A549 (cell line): Measurements from ENCODE around the gene NXPH1. TPM values are rescaled to one million over a fixed set of nuclear protein-coding genes. Genes with fewer than 3 reads are reported as not detected.

Experiments used
- ATAC-seq, 2 experiments: fragments of 200-7000 bp in 1 of 2; fragments of >200 bp in 1 of 2; cut with Nextera tagmentation in 1 of 2; cut with Tn5 transposase in 1 of 2; 3 replicates each; pipeline versions ENCODE4 v1.8.0 to v1.9.1; 2018 to 2020; ENCODE audit warnings: mild to moderate bottlenecking in 1 of 2, moderate library complexity in 1 of 2
- CTCF ChIA-PET: fragments of 300-600 bp; sonication (Branson Sonifier 250); formaldehyde crosslinking; extraction: SDS; loops from one replicate; lab custom pipeline; 2021; ENCODE audit warnings: antibody characterized with exemption, inconsistent platforms; lab: Yijun Ruan, JAX
- POLR2A ChIA-PET: fragments of 350-600 bp; formaldehyde crosslinking; extraction: SDS; loops from one replicate; lab custom pipeline; 2021; ENCODE audit warnings: antibody characterized with exemption, inconsistent platforms; lab: Yijun Ruan, JAX
- DNase-seq, 2 experiments: peaks; one replicate each; pipeline versions ENCODE4 v3.0.0 to v3.0.0-alpha.2; 2011 to 2016; ENCODE audit warnings: low read depth in 1 of 2, low spot score in 1 of 2
- FAIRE-seq: peaks from 2 replicates; lab custom pipeline; 2011; peaks lifted over from hg19 to GRCh38; lab: Jason Lieb, UNC
- H3K27ac ChIP-seq, 2 experiments: fragments of >200 bp; sonication (Bioruptor Twin); formaldehyde crosslinking; 3 replicates each; pipeline ENCODE4 v1.5.1; 2016 to 2017
- H3K4me1 ChIP-seq: fragments of >200 bp; sonication (Bioruptor Twin); formaldehyde crosslinking; 3 replicates; pipeline ENCODE4 v1.6.1; 2016
- H3K4me2 ChIP-seq: fragments of >200 bp; sonication (Bioruptor Twin); formaldehyde crosslinking; 3 replicates; pipeline ENCODE4 v1.6.1; 2016
- H3K4me3 ChIP-seq: fragments of >200 bp; sonication (Bioruptor Twin); formaldehyde crosslinking; 3 replicates; pipeline ENCODE4 v1.5.1; 2016
- H3K9me3 ChIP-seq: fragments of >200 bp; sonication (Bioruptor Twin); formaldehyde crosslinking; 3 replicates; pipeline ENCODE4 v1.6.1; 2016
- CBX2 ChIP-seq: fragments of 200-600 bp; sonication (generic); IDR thresholded peaks from 2 replicates; pipeline ENCODE4 v1.6.1; 2016; ENCODE audit warnings: low read depth, mild to moderate bottlenecking, borderline replicate concordance
- CBX8 ChIP-seq: fragments of 200-600 bp; sonication (generic); IDR thresholded peaks from 2 replicates; pipeline ENCODE4 v1.6.1; 2016
- CHD2 ChIP-seq: fragments of 150-350 bp; IDR thresholded peaks from 2 replicates; pipeline ENCODE4 v1.6.1; 2014; ENCODE audit warnings: low read length; ENCODE audit not compliant: partially characterized antibody
- CHD4 ChIP-seq: fragments of 200-600 bp; sonication (generic); IDR thresholded peaks from 2 replicates; pipeline ENCODE4 v1.6.1; 2016; ENCODE audit warnings: antibody characterized with exemption, mild to moderate bottlenecking, borderline replicate concordance
- EHMT2 ChIP-seq: fragments of 200-600 bp; sonication (generic); IDR thresholded peaks from 2 replicates; pipeline ENCODE4 v1.6.1; 2016; ENCODE audit warnings: antibody characterized with exemption, low read depth, mild to moderate bottlenecking, moderate library complexity
- EP300 ChIP-seq, 2 experiments: fragments of >200 bp; sonication (Bioruptor Twin); formaldehyde crosslinking; IDR thresholded peaks; 2 replicates in 1 of 2; 3 replicates in 1 of 2; pipeline ENCODE4 v1.6.1; 2016 to 2017
- FOSB ChIP-seq: fragments of 250-450 bp; sonication (Bioruptor Pico); IDR thresholded peaks from 2 replicates; pipeline ENCODE4 v1.5.0; 2020; ENCODE audit warnings: mild to moderate bottlenecking, moderate library complexity
- FOSL2 ChIP-seq, 2 experiments: fragments of 450-650 bp in 1 of 2; fragments of >200 bp in 1 of 2; sonication (Bioruptor Twin) in 1 of 2; formaldehyde crosslinking; IDR thresholded peaks; 2 replicates each; pipeline versions ENCODE4 v1.5.0 to v1.6.1; 2016 to 2020; ENCODE audit warnings: mild to moderate bottlenecking in 1 of 2, moderate library complexity in 1 of 2
- FOXS1 ChIP-seq: fragments of 250-450 bp; sonication (Bioruptor Pico); IDR thresholded peaks from 2 replicates; pipeline ENCODE4 v1.5.0; 2020; ENCODE audit warnings: mild to moderate bottlenecking, moderate library complexity
- HDAC2 ChIP-seq: fragments of 200-600 bp; sonication (generic); IDR thresholded peaks from 2 replicates; pipeline ENCODE4 v1.6.1; 2016
- HOXB13 ChIP-seq: fragments of 250-450 bp; sonication (Bioruptor Pico); IDR thresholded peaks from 2 replicates; pipeline ENCODE4 v1.5.0; 2020; ENCODE audit warnings: low read depth, mild to moderate bottlenecking, moderate library complexity
- HOXB5 ChIP-seq: fragments of 250-450 bp; sonication (Bioruptor Pico); IDR thresholded peaks from 2 replicates; pipeline ENCODE4 v1.5.0; 2020; ENCODE audit warnings: mild to moderate bottlenecking, moderate library complexity
- JUN ChIP-seq, 2 experiments: fragments of >200 bp; sonication (Bioruptor Twin); formaldehyde crosslinking; IDR thresholded peaks; 2 replicates in 1 of 2; 3 replicates in 1 of 2; pipeline ENCODE4 v1.6.1; 2016 to 2017
- KDM5A ChIP-seq: fragments of 200-600 bp; sonication (generic); IDR thresholded peaks from 2 replicates; pipeline ENCODE4 v1.6.1; 2016; ENCODE audit warnings: antibody characterized with exemption, mild to moderate bottlenecking
- NFE2L2 ChIP-seq: fragments of 150-350 bp; conservative IDR thresholded peaks from 2 replicates; pipeline ENCODE4 v1.6.1; 2014; ENCODE audit warnings: low read length
- NPAS2 ChIP-seq: fragments of 250-450 bp; sonication (Bioruptor Pico); IDR thresholded peaks from 2 replicates; pipeline ENCODE4 v1.8.0; 2022; ENCODE audit warnings: mild to moderate bottlenecking, moderate library complexity, borderline replicate concordance
- NR3C1 ChIP-seq: fragments of >200 bp; sonication (Bioruptor Twin); formaldehyde crosslinking; IDR thresholded peaks from 3 replicates; pipeline ENCODE4 v1.6.1; 2017
- PHF8 ChIP-seq: fragments of 200-600 bp; sonication (generic); IDR thresholded peaks from 2 replicates; pipeline ENCODE4 v1.6.1; 2016; ENCODE audit warnings: low read depth, mild to moderate bottlenecking, antibody characterized with exemption, moderate library complexity, borderline replicate concordance
- POLR2AphosphoS2 ChIP-seq: conservative IDR thresholded peaks from 2 replicates; pipeline ENCODE4 v1.6.1; 2012; ENCODE audit warnings: low read length, improper control_type of control experiment, inconsistent platforms
- RAD21 ChIP-seq, 2 experiments: fragments of >200 bp in 1 of 2; sonication (Bioruptor Twin) in 1 of 2; formaldehyde crosslinking in 1 of 2; IDR thresholded peaks in 1 of 2; conservative IDR thresholded peaks in 1 of 2; 2 replicates in 1 of 2; 3 replicates in 1 of 2; pipeline ENCODE4 v1.6.1; 2012 to 2018; ENCODE audit warnings: inconsistent platforms in 1 of 2
- RCOR1 ChIP-seq: fragments of 150-350 bp; IDR thresholded peaks from 2 replicates; pipeline ENCODE4 v1.6.1; 2014; ENCODE audit warnings: antibody characterized with exemption, low read length, low read depth
- RFX5 ChIP-seq: fragments of 450-650 bp; IDR thresholded peaks from 2 replicates; pipeline ENCODE4 v1.7.1; 2014; ENCODE audit warnings: antibody characterized with exemption, mild to moderate bottlenecking, moderate library complexity
- RNF2 ChIP-seq: fragments of 200-600 bp; sonication (generic); IDR thresholded peaks from 2 replicates; pipeline ENCODE4 v1.6.1; 2016; ENCODE audit warnings: low read depth, mild to moderate bottlenecking, antibody characterized with exemption, moderate library complexity, borderline replicate concordance
- ZC3H11A ChIP-seq: fragments of 450-650 bp; IDR thresholded peaks from 2 replicates; pipeline ENCODE4 v1.6.1; 2014; ENCODE audit warnings: antibody characterized with exemption, mild to moderate bottlenecking
- ZFP36 ChIP-seq: fragments of 450-650 bp; IDR thresholded peaks from 2 replicates; pipeline ENCODE4 v1.6.1; 2014; ENCODE audit warnings: borderline replicate concordance; ENCODE audit not compliant: partially characterized antibody
- ZSCAN20 ChIP-seq: fragments of 250-450 bp; sonication (Bioruptor Pico); IDR thresholded peaks from 2 replicates; pipeline ENCODE4 v1.8.0; 2022; ENCODE audit warnings: mild to moderate bottlenecking, moderate library complexity
- WGBS: methylation state at CpG from one replicate; pipeline ENCODE4 v1.1.6; 2017; ENCODE audit errors: missing lambda C conversion rate; 5-methylcytosine and 5-hydroxymethylcytosine counted together
- polyA plus RNA-seq, 4 experiments: library from polyadenylated mRNA; depleted of rRNA in 3 of 4; stranded (reverse); fragments of >200 nt; fragmentation: RNase III in 1 of 4; extraction: RNeasy Plus Mini Kit Qiagen cat#74134 plus additional on column Dnase treatment in 1 of 4; gene quantifications; 2 replicates in 3 of 4; 3 replicates in 1 of 4; pipeline ENCODE4 v1.2.3, GENCODE V29; 2011 to 2017
- TF ChIP-seq, protein P1 (sequence below): fragments of >200 bp; sonication (Bioruptor Twin); formaldehyde crosslinking; IDR thresholded peaks from 2 replicates; pipeline ENCODE4 v1.6.1; 2016
- TF ChIP-seq, protein P2 (sequence below): IDR thresholded peaks from 2 replicates; pipeline ENCODE4 v1.6.1; 2012
- TF ChIP-seq, protein P3 (sequence below): fragments of 150-350 bp; IDR thresholded peaks from 2 replicates; pipeline ENCODE4 v1.6.1; 2014; ENCODE audit warnings: low read depth, mild to moderate bottlenecking, low read length

NXPH1 gene
- polyA plus RNA-seq, 2 of the 4 experiments (the other 2 are of a cell fraction): not detected

DNA sequence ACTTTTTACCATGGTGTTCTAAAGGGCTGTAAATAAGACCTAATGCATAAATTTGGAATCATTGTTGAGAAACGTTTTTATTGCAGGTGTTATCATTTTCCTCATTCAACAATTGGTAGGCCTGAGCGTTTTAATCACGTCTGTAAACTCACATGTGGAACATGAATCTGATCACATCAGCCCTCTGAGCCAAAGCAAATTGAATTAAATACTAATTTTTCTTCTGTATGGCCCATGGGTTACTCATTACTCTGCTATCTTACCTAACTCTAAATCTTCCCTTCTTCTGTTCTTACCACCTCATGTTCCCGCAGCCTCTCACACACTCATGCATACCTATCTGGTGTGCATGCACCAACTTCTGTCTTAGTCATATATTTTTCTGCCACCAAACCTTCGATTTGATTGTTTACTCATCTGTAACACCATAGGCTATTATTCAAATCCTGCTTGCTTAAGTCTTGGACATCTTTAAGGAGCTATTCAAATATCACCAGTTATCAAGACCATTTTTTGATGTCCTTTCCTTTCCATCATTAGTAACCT is 82.3 kb downstream of the NXPH1 start:
- WGBS: 4% methylated on average over 5 of the region's 5 CpGs
- no peak for DNase-seq
- CTCF ChIA-PET: interaction anchor here (1.0 kb wide), 1 partner anchor 10 kb away, joined by 3 read pairs; no protein-coding TSS in a partner anchor
- no peak overlapping the region for H3K27ac ChIP-seq
- TF ChIP-seq KDM5A: no peak
- no peak for TF ChIP-seq ZC3H11A
- no peak for TF ChIP-seq RAD21 (conservative IDR thresholded peaks at IDR 0.05 in 1 of 2, IDR thresholded peaks at IDR 0.05 in 1 of 2)
- TF ChIP-seq, all 56 proteins: peak for 0
- Histone ChIP-seq H3K4me1 (no peaks in the 10 kb centered on the region), H3K4me2 (no peak overlapping the region), H3K9me3 (no peaks in the 10 kb centered on the region), H3K4me3 (no peak overlapping the region)
- ATAC-seq (no peak), FAIRE-seq (no peak)
- POLR2A ChIA-PET: no interaction called here

DNA sequence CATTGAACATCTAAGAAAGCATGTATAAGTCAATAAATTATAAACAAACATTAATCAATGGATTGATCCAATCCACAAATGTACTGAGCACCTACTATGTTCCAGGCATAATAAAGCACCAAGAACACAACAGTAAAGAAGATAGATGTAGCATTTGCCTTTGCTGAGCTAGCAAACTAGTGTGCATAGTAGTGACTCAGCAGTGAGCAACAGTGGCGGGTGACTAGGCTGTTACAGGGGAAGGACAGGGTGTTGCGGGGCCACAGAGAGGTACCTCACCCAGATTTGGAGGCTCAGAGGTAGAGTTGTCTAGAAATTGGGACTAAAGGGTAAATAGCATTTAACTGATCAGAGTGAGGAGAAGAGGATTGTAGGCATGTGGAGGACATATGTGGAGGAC is 83.6 kb downstream of the NXPH1 start:
- CTCF ChIA-PET: no interaction called here
- WGBS: 3% methylated on average over 2 of the region's 2 CpGs
- no peak for ATAC-seq
- TF ChIP-seq NPAS2 (CRISPR knock-in tag): no peak
- no peak for TF ChIP-seq EP300 (IDR thresholded peaks at IDR 0.05)
- no peak for TF ChIP-seq ZFP36
- TF ChIP-seq HOXB5 (CRISPR knock-in tag): no peak
- TF ChIP-seq CBX2: no peak
- TF ChIP-seq CBX8: no peak
- TF ChIP-seq, protein P1, sequence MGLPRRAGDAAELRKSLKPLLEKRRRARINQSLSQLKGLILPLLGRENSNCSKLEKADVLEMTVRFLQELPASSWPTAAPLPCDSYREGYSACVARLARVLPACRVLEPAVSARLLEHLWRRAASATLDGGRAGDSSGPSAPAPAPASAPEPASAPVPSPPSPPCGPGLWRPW: no peak
- TF ChIP-seq JUN (IDR thresholded peaks at IDR 0.05): no peak
- no peak for TF ChIP-seq RCOR1
- no peak for TF ChIP-seq NFE2L2
- no peak for TF ChIP-seq EHMT2
- no peak for TF ChIP-seq KDM5A
- TF ChIP-seq PHF8: no peak
- TF ChIP-seq, protein P2, sequence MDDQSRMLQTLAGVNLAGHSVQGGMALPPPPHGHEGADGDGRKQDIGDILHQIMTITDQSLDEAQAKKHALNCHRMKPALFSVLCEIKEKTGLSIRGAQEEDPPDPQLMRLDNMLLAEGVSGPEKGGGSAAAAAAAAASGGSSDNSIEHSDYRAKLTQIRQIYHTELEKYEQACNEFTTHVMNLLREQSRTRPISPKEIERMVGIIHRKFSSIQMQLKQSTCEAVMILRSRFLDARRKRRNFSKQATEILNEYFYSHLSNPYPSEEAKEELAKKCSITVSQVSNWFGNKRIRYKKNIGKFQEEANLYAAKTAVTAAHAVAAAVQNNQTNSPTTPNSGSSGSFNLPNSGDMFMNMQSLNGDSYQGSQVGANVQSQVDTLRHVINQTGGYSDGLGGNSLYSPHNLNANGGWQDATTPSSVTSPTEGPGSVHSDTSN: no peak
- no peak for TF ChIP-seq HOXB13
- TF ChIP-seq NR3C1: no peak
- POLR2A ChIA-PET: no interaction called here
- no peak for FAIRE-seq
- Histone ChIP-seq H3K4me2 (no peak overlapping the region), H3K4me1 (no peaks in the 10 kb centered on the region), H3K9me3 (no peaks in the 10 kb centered on the region), H3K4me3 (no peak overlapping the region), H3K27ac (no peak overlapping the region)
- no peak for DNase-seq

DNA sequence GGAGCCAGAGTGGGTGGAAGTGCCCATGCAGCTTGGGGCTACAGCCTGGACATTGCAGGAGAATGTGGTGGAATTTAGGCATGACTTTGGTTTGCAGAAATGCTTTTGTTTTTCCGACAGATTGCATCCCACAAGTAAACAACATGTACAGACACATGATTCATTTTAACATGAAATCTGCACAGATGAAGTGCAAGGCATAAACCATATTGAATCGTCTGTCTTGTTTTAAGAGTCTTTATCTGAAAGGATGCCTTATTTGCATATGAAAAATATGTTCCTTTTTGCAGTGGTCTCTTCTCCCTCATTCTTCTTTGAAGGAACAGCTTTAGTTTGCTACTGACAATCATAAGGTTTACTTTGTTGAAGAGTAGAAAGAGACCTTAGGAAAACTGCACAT is 94.9 kb downstream of the NXPH1 start:
- H3K27ac ChIP-seq: no peak overlapping the region
- FAIRE-seq: no peak
- no peak for TF ChIP-seq FOXS1 (CRISPR knock-in tag)
- no peak for TF ChIP-seq JUN (IDR thresholded peaks at IDR 0.05)
- no peak for TF ChIP-seq FOSB
- TF ChIP-seq CHD2: no peak
- TF ChIP-seq, protein P2: no peak
- TF ChIP-seq CHD4: no peak
- TF ChIP-seq RNF2: no peak
- no peak for TF ChIP-seq POLR2AphosphoS2
- TF ChIP-seq FOSL2 (IDR thresholded peaks at IDR 0.05): no peak
- TF ChIP-seq FOSL2 (CRISPR knock-in tag; IDR thresholded peaks at IDR 0.05): no peak
- TF ChIP-seq ZSCAN20 (CRISPR knock-in tag): no peak
- TF ChIP-seq, protein P3, sequence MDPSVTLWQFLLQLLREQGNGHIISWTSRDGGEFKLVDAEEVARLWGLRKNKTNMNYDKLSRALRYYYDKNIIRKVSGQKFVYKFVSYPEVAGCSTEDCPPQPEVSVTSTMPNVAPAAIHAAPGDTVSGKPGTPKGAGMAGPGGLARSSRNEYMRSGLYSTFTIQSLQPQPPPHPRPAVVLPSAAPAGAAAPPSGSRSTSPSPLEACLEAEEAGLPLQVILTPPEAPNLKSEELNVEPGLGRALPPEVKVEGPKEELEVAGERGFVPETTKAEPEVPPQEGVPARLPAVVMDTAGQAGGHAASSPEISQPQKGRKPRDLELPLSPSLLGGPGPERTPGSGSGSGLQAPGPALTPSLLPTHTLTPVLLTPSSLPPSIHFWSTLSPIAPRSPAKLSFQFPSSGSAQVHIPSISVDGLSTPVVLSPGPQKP: no peak
- TF ChIP-seq RFX5: no peak
- TF ChIP-seq EHMT2: no peak
- TF ChIP-seq HDAC2: no peak
- TF ChIP-seq, protein P1: no peak
- ChIA-PET CTCF (no interaction called here), POLR2A (no interaction called here)
- no peaks in the 10 kb centered on the region; the same call in 2 of the 3 replicates for H3K9me3 ChIP-seq
- no peaks in the 10 kb centered on the region for H3K4me1 ChIP-seq
- 6% methylated on average over 2 of the region's 2 CpGs for WGBS
- ATAC-seq: no peak
- no peak overlapping the region for H3K4me2 ChIP-seq
- no peak overlapping the region for H3K4me3 ChIP-seq
- no peak for DNase-seq
